Spinal cord (tissue), 10 donors: ENCODE results near the gene MYD88. TPM values are rescaled to one million over a fixed set of nuclear protein-coding genes. Genes with fewer than 3 reads are reported as not detected.

Source experiments
- DNase-seq, 6 donors: peaks; one replicate each; pipeline versions ENCODE4 v3.0.0 to v3.0.0-alpha.2; 2013 to 2015; ENCODE audit warnings: low spot score in 6 of 6, low read depth in 4 of 6
- H3K27ac ChIP-seq: one replicate; pipeline ENCODE4 v1.5.1; 2013; ENCODE audit warnings: low read depth, low read length, control low read depth
- H3K27me3 ChIP-seq: one replicate; pipeline ENCODE4 v1.6.1; 2013; ENCODE audit warnings: low read length; ENCODE audit not compliant: control insufficient read depth, insufficient read depth
- H3K36me3 ChIP-seq: one replicate; pipeline ENCODE4 v1.6.1; 2013; ENCODE audit warnings: low read length; ENCODE audit not compliant: control insufficient read depth, insufficient read depth
- H3K4me1 ChIP-seq: one replicate; pipeline ENCODE4 v1.6.1; 2013; ENCODE audit warnings: low read length; ENCODE audit not compliant: control insufficient read depth, insufficient read depth
- H3K4me3 ChIP-seq: one replicate; pipeline ENCODE4 v1.5.1; 2013; ENCODE audit warnings: low read depth, low read length, control low read depth
- H3K9me3 ChIP-seq: one replicate; pipeline ENCODE4 v1.6.1; 2013; ENCODE audit warnings: low read length; ENCODE audit not compliant: control insufficient read depth, insufficient read depth
- WGBS: methylation state at CpG from one replicate; pipeline ENCODE4 v1.1.5; 2013; ENCODE audit warnings: missing lambda C conversion rate; ENCODE audit not compliant: insufficient coverage; 5-methylcytosine and 5-hydroxymethylcytosine counted together
- polyA plus RNA-seq, 2 donors: library from polyadenylated mRNA; unstranded; fragments of 120-200 nt; gene quantifications; one replicate each; pipeline ENCODE4 v1.2.1, GENCODE V29; 2013; ENCODE audit not compliant: insufficient read length in 2 of 2
- total RNA-seq, 2 donors: library from RNA; depleted of rRNA in 1 of 2; stranded (reverse); fragments of 120-200 nt in 1 of 2; fragments of >200 nt in 1 of 2; gene quantifications; one replicate each; pipeline versions ENCODE4 v1.2.3 to v1.2.4, GENCODE V29; 2013 to 2014
- donor health status: healthy.

The MYD88 gene
- total and polyA plus RNA-seq, 4 donors = 5.1 to 22.2 (median 15.4) TPM

DNA sequence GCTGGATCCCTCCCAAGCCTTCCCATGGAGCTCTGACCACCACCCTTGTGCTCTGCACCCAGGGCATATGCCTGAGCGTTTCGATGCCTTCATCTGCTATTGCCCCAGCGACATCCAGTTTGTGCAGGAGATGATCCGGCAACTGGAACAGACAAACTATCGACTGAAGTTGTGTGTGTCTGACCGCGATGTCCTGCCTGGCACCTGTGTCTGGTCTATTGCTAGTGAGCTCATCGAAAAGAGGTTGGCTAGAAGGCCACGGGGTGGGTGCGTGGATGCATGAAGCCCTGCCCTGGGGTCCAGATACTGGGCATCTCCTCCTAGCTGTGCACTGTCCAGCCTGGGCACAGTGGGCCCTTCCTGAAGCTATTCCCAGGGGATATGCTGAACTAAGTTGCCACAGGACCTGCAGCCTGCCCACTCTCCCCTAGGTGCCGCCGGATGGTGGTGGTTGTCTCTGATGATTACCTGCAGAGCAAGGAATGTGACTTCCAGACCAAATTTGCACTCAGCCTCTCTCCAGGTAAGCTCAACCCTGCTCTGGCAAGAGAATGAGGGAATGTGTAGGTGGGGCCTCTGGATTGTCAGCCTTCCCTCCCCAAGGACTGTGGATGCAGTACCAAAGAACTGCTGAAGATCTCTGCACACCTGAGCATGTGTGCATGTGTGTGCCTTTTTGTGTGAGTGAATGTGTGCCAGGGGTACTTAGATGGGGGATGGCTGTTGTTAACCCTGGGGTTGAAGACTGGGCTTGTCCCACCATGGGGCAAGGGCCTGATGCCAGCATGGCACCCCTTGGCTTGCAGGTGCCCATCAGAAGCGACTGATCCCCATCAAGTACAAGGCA, 2.1 kb downstream of the MYD88 start:
- no peaks in the 10 kb centered on the region for H3K9me3 ChIP-seq
- DNase-seq = no peak
- H3K36me3 ChIP-seq = peaks cover 23% of the 10 kb centered on the region
- no peak overlapping the region for H3K4me3 ChIP-seq
- WGBS = 98% methylated on average over 11 of the region's 13 CpGs
- peaks cover 29% of the 10 kb centered on the region for H3K4me1 ChIP-seq
- H3K27me3 ChIP-seq = no peaks in the 10 kb centered on the region
- H3K27ac ChIP-seq = no peak overlapping the region

DNA sequence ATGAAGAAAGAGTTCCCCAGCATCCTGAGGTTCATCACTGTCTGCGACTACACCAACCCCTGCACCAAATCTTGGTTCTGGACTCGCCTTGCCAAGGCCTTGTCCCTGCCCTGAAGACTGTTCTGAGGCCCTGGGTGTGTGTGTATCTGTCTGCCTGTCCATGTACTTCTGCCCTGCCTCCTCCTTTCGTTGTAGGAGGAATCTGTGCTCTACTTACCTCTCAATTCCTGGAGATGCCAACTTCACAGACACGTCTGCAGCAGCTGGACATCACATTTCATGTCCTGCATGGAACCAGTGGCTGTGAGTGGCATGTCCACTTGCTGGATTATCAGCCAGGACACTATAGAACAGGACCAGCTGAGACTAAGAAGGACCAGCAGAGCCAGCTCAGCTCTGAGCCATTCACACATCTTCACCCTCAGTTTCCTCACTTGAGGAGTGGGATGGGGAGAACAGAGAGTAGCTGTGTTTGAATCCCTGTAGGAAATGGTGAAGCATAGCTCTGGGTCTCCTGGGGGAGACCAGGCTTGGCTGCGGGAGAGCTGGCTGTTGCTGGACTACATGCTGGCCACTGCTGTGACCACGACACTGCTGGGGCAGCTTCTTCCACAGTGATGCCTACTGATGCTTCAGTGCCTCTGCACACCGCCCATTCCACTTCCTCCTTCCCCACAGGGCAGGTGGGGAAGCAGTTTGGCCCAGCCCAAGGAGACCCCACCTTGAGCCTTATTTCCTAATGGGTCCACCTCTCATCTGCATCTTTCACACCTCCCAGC, 2.9 kb downstream of the MYD88 start:
- peaks cover 26% of the 10 kb centered on the region for H3K4me1 ChIP-seq
- no peaks in the 10 kb centered on the region for H3K27me3 ChIP-seq
- no peak overlapping the region for H3K27ac ChIP-seq
- no peak for DNase-seq
- H3K4me3 ChIP-seq = no peak overlapping the region
- WGBS = 87% methylated on average over 4 of the region's 7 CpGs
- peaks cover 23% of the 10 kb centered on the region for H3K36me3 ChIP-seq
- H3K9me3 ChIP-seq = no peaks in the 10 kb centered on the region

DNA sequence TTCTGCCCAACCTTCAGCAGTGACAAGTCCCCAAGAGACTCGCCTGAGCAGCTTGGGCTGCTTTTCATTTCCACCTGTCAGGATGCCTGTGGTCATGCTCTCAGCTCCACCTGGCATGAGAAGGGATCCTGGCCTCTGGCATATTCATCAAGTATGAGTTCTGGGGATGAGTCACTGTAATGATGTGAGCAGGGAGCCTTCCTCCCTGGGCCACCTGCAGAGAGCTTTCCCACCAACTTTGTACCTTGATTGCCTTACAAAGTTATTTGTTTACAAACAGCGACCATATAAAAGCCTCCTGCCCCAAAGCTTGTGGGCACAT, 3.5 kb downstream of the MYD88 start:
- Histone ChIP-seq H3K27ac (no peak overlapping the region), H3K27me3 (no peaks in the 10 kb centered on the region), H3K9me3 (no peaks in the 10 kb centered on the region), H3K4me3 (no peak overlapping the region), H3K4me1 (peaks cover 26% of the 10 kb centered on the region), H3K36me3 (peaks cover 23% of the 10 kb centered on the region)
- DNase-seq = no peak
- WGBS = 100% methylated on average over 1 of the region's 2 CpGs

DNA sequence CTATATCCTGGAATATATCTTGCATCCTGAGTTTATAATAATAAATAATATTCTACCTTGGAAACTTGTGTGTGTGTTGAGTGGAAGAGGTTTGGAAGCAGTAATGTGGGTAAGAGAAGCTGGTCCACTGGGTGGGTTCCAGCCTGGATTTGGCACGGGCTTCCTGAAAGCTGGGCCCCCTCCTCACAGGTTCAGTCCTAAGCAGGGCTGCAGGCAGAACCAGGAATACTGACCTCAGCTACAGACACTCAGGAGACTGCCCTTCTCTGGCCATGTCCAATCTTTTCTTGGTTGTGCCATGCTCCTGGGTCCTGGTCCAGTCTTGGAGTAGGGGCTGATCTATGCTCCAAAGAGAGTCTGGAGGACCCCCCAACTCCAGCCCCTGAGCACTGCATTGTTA, 4.5 kb downstream of the MYD88 start:
- no peaks in the 10 kb centered on the region for H3K27me3 ChIP-seq
- H3K9me3 ChIP-seq = no peaks in the 10 kb centered on the region
- H3K4me1 ChIP-seq = peaks cover 19% of the 10 kb centered on the region
- peaks cover 23% of the 10 kb centered on the region for H3K36me3 ChIP-seq
- H3K27ac ChIP-seq = no peak overlapping the region
- no peak for DNase-seq
- WGBS = 100% methylated on average over 1 of the region's 1 CpG
- H3K4me3 ChIP-seq = no peak overlapping the region

DNA sequence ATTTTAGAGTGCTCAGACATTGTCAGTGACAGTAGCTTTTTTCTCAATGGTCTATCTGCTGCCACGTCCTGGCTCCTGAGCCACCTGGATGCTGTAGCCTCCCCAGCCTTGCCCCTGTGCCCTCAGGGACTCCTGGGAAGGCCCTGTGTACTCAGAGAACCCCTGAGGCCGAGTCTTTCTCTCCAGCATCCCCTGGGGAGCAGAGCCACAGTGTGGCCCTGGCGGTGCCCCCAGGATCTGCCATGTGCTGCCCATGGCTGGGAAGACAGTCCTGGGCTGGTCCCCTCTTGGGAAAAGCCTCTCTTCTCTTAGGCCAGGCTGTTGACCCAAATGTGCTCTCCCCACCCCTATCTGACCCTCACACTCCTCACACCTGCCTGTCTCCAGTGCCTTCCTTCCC, 5.0 kb downstream of the MYD88 start:
- no peak for DNase-seq
- Histone ChIP-seq H3K36me3 (peaks cover 23% of the 10 kb centered on the region), H3K9me3 (no peaks in the 10 kb centered on the region), H3K27me3 (no peaks in the 10 kb centered on the region), H3K4me1 (peaks cover 13% of the 10 kb centered on the region), H3K4me3 (no peak overlapping the region), H3K27ac (no peak overlapping the region)
- WGBS = 68% methylated on average over 3 of the region's 3 CpGs

DNA sequence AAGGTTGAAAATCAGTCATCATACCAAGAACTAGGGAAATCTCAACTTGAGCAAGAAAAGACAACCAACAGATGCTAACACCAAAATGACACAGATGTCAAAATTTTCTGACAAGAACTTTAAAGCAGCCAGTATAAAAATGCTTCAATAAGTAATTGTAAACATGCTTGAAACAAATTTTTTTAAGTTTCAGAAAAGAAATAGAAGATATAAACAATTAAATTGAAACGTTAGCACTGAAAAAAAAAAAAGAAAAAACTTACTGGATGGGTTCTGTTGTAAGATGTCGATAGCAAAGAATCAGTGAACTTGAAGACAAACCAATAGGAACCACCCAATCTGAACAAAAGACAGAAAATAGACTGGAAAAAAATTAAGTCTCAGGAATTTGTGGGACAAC, 8.0 kb downstream of the MYD88 start:
- WGBS = no CpG with 5 or more reads among the region's 2 CpGs
- peaks cover 11% of the 10 kb centered on the region for H3K36me3 ChIP-seq
- H3K4me1 ChIP-seq = no peaks in the 10 kb centered on the region
- no peak overlapping the region for H3K4me3 ChIP-seq
- DNase-seq = no peak
- no peaks in the 10 kb centered on the region for H3K9me3 ChIP-seq
- no peak overlapping the region for H3K27ac ChIP-seq
- H3K27me3 ChIP-seq = no peaks in the 10 kb centered on the region

DNA sequence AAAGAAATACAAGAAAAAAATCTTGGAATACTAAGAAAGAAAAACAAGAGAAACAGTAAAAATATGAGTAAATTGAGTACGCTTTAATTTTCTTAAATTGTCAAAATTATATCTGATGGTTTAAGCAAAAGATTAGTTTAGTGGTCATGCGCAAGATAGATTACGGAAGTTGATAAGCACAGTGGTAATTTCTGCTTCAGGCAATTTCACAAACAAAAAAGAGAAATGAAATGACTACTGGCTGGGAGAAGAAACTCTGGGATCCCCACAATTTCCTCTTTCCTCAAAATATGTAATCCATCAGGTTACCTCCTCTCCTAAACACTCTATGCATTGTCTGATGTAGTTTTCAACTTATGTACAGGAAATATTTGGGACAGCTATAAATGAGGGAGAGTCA, 9.0 kb downstream of the MYD88 start:
- Histone ChIP-seq H3K27me3 (no peaks in the 10 kb centered on the region), H3K36me3 (peaks cover 1% of the 10 kb centered on the region), H3K9me3 (no peaks in the 10 kb centered on the region), H3K4me3 (no peak overlapping the region), H3K4me1 (no peaks in the 10 kb centered on the region), H3K27ac (no peak overlapping the region)
- no CpG with 5 or more reads among the region's 3 CpGs for WGBS
- DNase-seq = no peak

DNA sequence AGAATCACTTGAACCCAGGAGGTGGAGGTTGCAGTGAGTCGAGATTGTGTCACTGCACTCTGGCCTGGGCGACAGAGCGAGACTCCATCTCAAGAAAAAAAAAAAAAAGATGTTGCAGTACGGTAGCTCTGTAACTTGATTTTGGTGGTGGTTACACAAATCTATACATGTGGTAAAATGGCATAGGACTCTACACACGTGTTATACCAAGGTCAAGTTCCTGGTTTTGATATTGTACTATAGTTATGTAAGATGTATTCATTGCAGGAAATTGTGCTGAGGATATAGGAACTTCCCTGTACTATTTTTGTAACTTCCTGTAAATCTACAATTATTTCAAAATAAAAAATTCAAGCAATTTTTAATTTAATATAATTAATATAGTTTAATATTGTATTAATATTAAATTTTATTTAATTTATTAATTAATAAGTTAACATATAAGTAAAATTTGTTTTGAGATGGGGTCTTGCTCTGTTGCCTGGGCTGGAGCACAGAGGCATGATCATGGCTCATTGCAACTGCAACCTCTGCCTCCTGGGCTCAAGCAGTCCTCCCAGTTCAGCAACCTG, 9.9 kb downstream of the MYD88 start:
- no peak overlapping the region for H3K27ac ChIP-seq
- no peak for DNase-seq
- H3K4me1 ChIP-seq = no peaks in the 10 kb centered on the region
- 86% methylated on average over 1 of the region's 5 CpGs for WGBS
- H3K9me3 ChIP-seq = no peaks in the 10 kb centered on the region
- no peaks in the 10 kb centered on the region for H3K36me3 ChIP-seq
- no peaks in the 10 kb centered on the region for H3K27me3 ChIP-seq
- no peak overlapping the region for H3K4me3 ChIP-seq

DNA sequence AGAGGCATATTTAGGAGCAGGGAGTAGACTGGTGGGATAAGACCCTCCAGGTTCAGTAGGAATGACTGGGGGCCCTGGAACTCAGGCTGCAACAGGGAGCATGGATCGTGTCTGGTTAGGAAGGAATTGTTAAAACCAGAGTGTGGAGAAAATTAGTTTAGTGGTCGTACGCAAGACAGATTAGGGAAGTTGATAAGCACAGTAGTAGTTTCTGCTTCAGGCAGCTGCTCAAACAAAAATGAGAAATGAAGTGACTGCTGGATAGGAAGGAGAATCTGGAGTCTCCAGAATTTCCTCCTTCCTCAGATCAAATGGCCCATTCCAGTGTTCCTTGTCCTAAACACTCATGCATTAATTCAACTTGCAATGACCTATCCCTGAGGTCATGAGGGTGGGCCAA, 11.2 kb downstream of the MYD88 start:
- no peaks in the 10 kb centered on the region for H3K4me1 ChIP-seq
- DNase-seq = no peak
- WGBS = 88% methylated on average over 1 of the region's 3 CpGs

More for the DNA sequence above, 11.2 kb downstream of the MYD88 start:
- H3K27me3 ChIP-seq = no peaks in the 10 kb centered on the region
- H3K36me3 ChIP-seq = no peaks in the 10 kb centered on the region
- no peaks in the 10 kb centered on the region for H3K9me3 ChIP-seq
- H3K27ac ChIP-seq = no peak overlapping the region
- no peak overlapping the region for H3K4me3 ChIP-seq
